HEK293T (cell line): ENCODE results near the gene IFI30.

ENCODE experiments used
- CTBP1 ChIP-seq: fragments of 450-650 bp; IDR thresholded peaks from 2 replicates; pipeline ENCODE4 v1.6.1; 2016; ENCODE audit warnings: borderline replicate concordance
- HDGF ChIP-seq: fragments of 450-650 bp; IDR thresholded peaks from 2 replicates; pipeline ENCODE4 v1.6.1; 2017; ENCODE audit warnings: antibody characterized with exemption, borderline replicate concordance
- SUZ12 ChIP-seq: fragments of 450-650 bp; IDR thresholded peaks from 2 replicates; pipeline ENCODE4 v1.6.1; 2016; ENCODE audit warnings: mild to moderate bottlenecking
- ZNF384 ChIP-seq: fragments of 450-650 bp; IDR thresholded peaks from 2 replicates; pipeline ENCODE4 v1.6.1; 2016
- TF ChIP-seq, protein P1 (sequence below): fragments of 450-650 bp; IDR thresholded peaks from 2 replicates; pipeline ENCODE4 v1.6.1; 2016

- no peak for TF ChIP-seq SUZ12
- TF ChIP-seq, protein P1, sequence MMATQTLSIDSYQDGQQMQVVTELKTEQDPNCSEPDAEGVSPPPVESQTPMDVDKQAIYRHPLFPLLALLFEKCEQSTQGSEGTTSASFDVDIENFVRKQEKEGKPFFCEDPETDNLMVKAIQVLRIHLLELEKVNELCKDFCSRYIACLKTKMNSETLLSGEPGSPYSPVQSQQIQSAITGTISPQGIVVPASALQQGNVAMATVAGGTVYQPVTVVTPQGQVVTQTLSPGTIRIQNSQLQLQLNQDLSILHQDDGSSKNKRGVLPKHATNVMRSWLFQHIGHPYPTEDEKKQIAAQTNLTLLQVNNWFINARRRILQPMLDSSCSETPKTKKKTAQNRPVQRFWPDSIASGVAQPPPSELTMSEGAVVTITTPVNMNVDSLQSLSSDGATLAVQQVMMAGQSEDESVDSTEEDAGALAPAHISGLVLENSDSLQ: no peak
- TF ChIP-seq ZNF384: no peak
- no peak for TF ChIP-seq CTBP1
- no peak for TF ChIP-seq HDGF
Measured at GRCh38 chr19:18140473-18140872, 33.1 kb upstream of the IFI30 start.
